DND-41 (cell line): Measurements from ENCODE around the gene CALCOCO1.

Experiments
- ATAC-seq: fragments of 200-7000 bp; cut with Tn5 transposase; 3 replicates; pipeline ENCODE4 v1.9.1; 2021; ENCODE audit warnings: low read depth; ENCODE audit not compliant: insufficient read depth
- DNase-seq: peaks from one replicate; pipeline ENCODE4 v3.0.0-alpha.2; 2020
- H2AFZ ChIP-seq: 2 replicates; pipeline ENCODE4 v1.6.0; 2012; ENCODE audit warnings: low read depth, low read length
- H3K27ac ChIP-seq: 2 replicates; pipeline ENCODE4 v1.5.1; 2012; ENCODE audit warnings: low read length, inconsistent platforms
- H3K27me3 ChIP-seq: fragments of 200-600 bp; sonication (generic); 2 replicates; pipeline ENCODE4 v1.6.0; 2012; ENCODE audit warnings: low read length, mild to moderate bottlenecking, inconsistent platforms; ENCODE audit not compliant: insufficient read depth, poor library complexity
- H3K36me3 ChIP-seq: 2 replicates; pipeline ENCODE4 v1.5.1; 2012; ENCODE audit warnings: low read length, inconsistent platforms; ENCODE audit not compliant: insufficient read depth
- H3K4me1 ChIP-seq: 2 replicates; pipeline ENCODE4 v1.5.1; 2012; ENCODE audit warnings: mild to moderate bottlenecking, low read length; ENCODE audit not compliant: insufficient read depth
- H3K4me2 ChIP-seq: 2 replicates; pipeline ENCODE4 v1.6.0; 2012; ENCODE audit warnings: mild to moderate bottlenecking, moderate library complexity, low read length, inconsistent platforms; ENCODE audit not compliant: insufficient read depth
- H3K4me3 ChIP-seq, 2 experiments: fragments of 200-600 bp in 1 of 2; shearing (Covaris generic) in 1 of 2; 2 replicates each; pipeline ENCODE4 v1.5.1; 2012 to 2016; ENCODE audit warnings: inconsistent platforms in 2 of 2, low read length in 2 of 2, mild to moderate bottlenecking in 2 of 2, low read depth in 1 of 2, moderate library complexity in 1 of 2
- H3K79me2 ChIP-seq: 2 replicates; pipeline ENCODE4 v1.6.0; 2012; ENCODE audit warnings: low read length, inconsistent platforms; ENCODE audit not compliant: insufficient read depth
- H3K9ac ChIP-seq: 2 replicates; pipeline ENCODE4 v1.6.0; 2012; ENCODE audit warnings: low read depth, mild to moderate bottlenecking, inconsistent platforms, low read length, moderate library complexity
- H3K9me3 ChIP-seq: 2 replicates; pipeline ENCODE4 v1.5.1; 2012; ENCODE audit warnings: low read length, moderate library complexity, mild to moderate bottlenecking, inconsistent platforms; ENCODE audit not compliant: insufficient read depth, severe bottlenecking
- H4K20me1 ChIP-seq: 2 replicates; pipeline ENCODE4 v1.6.0; 2012; ENCODE audit warnings: low read length; ENCODE audit not compliant: insufficient read depth
- EZH2 ChIP-seq: IDR thresholded peaks from 3 replicates; pipeline ENCODE4 v1.6.1; 2012; ENCODE audit warnings: borderline replicate concordance, low read depth, mild to moderate bottlenecking, moderate library complexity, low read length, inconsistent platforms; ENCODE audit not compliant: severe bottlenecking
- TF ChIP-seq, protein P1 (sequence below): IDR thresholded peaks from 2 replicates; pipeline ENCODE4 v1.5.1; 2012; ENCODE audit warnings: borderline replicate concordance, low read length, moderate library complexity, mild to moderate bottlenecking; ENCODE audit not compliant: poor library complexity, severe bottlenecking; ENCODE audit errors: extremely low read depth

The CALCOCO1 gene

DNA sequence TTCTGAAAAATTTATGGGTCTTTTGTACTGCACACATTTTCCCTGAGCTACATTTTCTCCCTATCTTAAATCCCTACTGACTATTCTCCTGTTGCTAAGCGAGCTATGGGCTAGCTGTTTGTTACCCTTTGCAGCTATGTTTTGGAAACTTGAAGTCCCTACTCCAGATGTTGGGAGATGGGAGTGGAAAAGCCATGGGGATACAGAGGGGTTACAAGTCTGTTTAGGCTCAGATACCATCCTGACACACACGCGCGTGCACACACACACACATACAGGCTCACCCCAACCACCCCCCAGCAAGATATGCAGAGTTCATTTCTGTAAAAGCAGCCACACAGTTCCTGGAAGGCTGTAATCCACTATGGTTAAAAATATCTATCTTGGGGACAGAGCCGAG, 67.2 kb downstream of the CALCOCO1 start:
- no peaks in the 10 kb centered on the region for H3K9me3 ChIP-seq
- H4K20me1 ChIP-seq: 0 out of 2 replicates have a peak, but pooled peaks cover 5% of the 10 kb centered on the region
- H3K79me2 ChIP-seq: no peaks in the 10 kb centered on the region
- DNase-seq (no peak), ATAC-seq (no peak)
- H3K4me2 ChIP-seq: no peak overlapping the region
- TF ChIP-seq EZH2: no peak
- TF ChIP-seq, protein P1, sequence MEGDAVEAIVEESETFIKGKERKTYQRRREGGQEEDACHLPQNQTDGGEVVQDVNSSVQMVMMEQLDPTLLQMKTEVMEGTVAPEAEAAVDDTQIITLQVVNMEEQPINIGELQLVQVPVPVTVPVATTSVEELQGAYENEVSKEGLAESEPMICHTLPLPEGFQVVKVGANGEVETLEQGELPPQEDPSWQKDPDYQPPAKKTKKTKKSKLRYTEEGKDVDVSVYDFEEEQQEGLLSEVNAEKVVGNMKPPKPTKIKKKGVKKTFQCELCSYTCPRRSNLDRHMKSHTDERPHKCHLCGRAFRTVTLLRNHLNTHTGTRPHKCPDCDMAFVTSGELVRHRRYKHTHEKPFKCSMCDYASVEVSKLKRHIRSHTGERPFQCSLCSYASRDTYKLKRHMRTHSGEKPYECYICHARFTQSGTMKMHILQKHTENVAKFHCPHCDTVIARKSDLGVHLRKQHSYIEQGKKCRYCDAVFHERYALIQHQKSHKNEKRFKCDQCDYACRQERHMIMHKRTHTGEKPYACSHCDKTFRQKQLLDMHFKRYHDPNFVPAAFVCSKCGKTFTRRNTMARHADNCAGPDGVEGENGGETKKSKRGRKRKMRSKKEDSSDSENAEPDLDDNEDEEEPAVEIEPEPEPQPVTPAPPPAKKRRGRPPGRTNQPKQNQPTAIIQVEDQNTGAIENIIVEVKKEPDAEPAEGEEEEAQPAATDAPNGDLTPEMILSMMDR: no peak
- H3K27me3 ChIP-seq: no peaks in the 10 kb centered on the region
- H2AFZ ChIP-seq: no peak overlapping the region
- no peaks in the 10 kb centered on the region for H3K4me1 ChIP-seq
- H3K27ac ChIP-seq: no peak overlapping the region
- peaks cover 22% of the 10 kb centered on the region for H3K36me3 ChIP-seq
- no peak overlapping the region for H3K4me3 ChIP-seq
- H3K9ac ChIP-seq: no peak overlapping the region

DNA sequence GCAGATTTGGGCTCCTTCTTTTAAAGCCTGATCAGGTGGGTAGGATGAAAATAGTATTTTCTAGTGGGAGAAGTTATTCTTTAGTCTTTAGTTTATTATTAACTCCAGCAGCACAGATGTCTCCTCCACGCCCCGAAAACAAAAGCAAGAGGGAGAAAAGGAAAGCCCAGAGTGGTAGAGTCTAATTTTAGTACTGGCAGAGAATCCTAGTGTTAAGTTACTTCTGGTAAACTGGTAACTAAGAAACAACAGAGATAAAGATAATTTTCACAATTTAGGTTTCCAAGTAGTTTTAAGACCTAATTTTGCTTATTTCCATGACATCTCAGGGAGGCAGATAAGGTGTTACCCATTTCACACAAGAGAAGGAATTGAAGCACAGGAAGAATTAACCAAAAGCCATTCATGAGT, 67.7 kb downstream of the CALCOCO1 start:
- Histone ChIP-seq H3K27ac (no peak overlapping the region), H3K4me2 (no peak overlapping the region), H3K4me3 (no peak overlapping the region), H3K9ac (no peak overlapping the region), H3K27me3 (no peaks in the 10 kb centered on the region), H3K9me3 (no peaks in the 10 kb centered on the region), H3K4me1 (no peaks in the 10 kb centered on the region), H3K79me2 (no peaks in the 10 kb centered on the region), H2AFZ (no peak overlapping the region), H4K20me1 (0 out of 2 replicates have a peak, but pooled peaks cover 2% of the 10 kb centered on the region), H3K36me3 (peaks cover 17% of the 10 kb centered on the region)
- TF ChIP-seq EZH2: no peak
- TF ChIP-seq, protein P1: no peak
- ATAC-seq (no peak), DNase-seq (no peak)

DNA sequence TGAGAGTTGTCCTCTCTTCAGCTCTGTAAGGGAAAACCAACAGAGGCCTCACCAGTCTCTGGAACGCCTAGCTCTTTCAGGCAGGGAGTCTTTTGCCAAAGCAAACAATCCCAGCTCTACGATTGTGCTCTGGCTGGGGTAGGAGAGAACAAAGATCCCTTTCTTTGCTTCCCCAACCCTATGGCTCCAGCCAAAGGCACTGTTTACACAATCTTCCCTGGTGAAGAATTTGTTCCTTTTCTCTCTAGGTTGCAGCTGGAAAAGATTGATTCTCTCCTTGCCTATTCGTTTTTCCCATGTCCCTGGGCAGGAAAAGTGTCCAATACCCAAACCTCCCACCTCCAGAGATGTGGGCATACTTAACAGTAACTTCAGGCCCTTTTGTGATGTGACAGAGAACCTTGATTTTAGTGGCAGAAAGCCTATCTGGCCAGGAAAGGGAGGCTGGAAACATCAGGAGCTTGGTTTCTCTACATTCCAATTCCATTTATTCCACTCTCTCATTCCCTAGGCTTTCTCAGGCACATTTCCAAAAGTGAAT, 68.2 kb downstream of the CALCOCO1 start:
- no peaks in the 10 kb centered on the region for H3K9me3 ChIP-seq
- no peak overlapping the region for H3K9ac ChIP-seq
- ATAC-seq (no peak), DNase-seq (no peak)
- peaks cover 13% of the 10 kb centered on the region for H3K36me3 ChIP-seq
- no peak overlapping the region for H3K27ac ChIP-seq
- H4K20me1 ChIP-seq: no peaks in the 10 kb centered on the region
- H3K4me1 ChIP-seq: no peaks in the 10 kb centered on the region
- no peaks in the 10 kb centered on the region for H3K27me3 ChIP-seq
- no peak overlapping the region for H3K4me2 ChIP-seq
- H2AFZ ChIP-seq: no peak overlapping the region
- no peak overlapping the region for H3K4me3 ChIP-seq
- H3K79me2 ChIP-seq: no peaks in the 10 kb centered on the region
- TF ChIP-seq, protein P1: no peak
- TF ChIP-seq EZH2: no peak
